HG02970 (cell line): Measurements from ENCODE around the gene SLC41A1.
A peak's percentile ranks its signal among the peaks of the same experiment; 100 is the strongest.

ENCODE experiments used
- ATAC-seq: cut with Tn5 transposase; IDR thresholded peaks from one replicate; pipeline ENCODE4 v1.9.1; 2021; ENCODE audit warnings: mild to moderate bottlenecking, moderate library complexity, moderate number of reproducible peaks; ENCODE audit not compliant: unreplicated experiment, low FRiP score

Gene SLC41A1

GRCh38 chr1:205763980-205764379 is 49.0 kb downstream of the SLC41A1 start:
- ATAC-seq = no peak

DNA sequence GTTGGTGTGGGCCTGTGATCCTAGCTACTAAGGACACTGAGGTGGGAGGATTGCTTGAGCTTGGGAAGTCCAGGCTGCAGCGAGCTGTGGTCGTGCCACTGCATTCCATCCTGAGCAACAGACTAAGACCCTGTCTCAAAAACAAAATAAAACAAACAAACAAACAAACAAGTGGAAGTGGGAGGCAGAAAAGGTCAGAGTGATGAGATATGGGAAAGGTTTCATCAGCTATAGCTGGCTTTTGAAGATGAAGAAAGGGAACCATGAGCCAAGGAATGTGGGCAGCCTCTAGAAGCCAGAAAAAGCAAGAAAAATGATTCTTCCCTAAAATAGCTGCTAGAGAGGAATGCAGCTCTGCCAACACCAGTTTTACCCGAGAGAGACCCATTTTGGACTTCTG is 52.4 kb downstream of the SLC41A1 start:
- no peak for ATAC-seq

- no peak for ATAC-seq
These were observed 56.4 kb downstream of the SLC41A1 start for GRCh38 chr1:205756552-205756951.

DNA sequence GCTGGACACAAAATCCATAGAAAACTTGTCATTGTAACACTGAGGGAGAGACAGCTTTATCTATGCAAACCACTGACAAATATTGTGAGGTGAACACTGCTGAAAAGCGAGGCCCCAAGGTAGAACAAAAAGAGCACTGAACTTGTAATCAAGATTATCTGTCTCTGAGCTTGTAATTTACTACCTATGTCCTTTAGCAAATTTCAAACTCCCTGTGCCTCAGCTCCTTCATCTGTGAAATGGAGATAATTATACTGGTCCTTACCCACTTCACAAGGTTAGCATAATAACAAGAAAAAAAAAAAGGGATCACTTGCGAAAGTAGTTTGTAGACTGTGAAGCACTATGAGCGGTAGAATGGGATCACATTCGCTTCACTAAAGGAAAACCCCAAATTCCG is 58.1 kb downstream of the SLC41A1 start:
- ATAC-seq = no peak

DNA sequence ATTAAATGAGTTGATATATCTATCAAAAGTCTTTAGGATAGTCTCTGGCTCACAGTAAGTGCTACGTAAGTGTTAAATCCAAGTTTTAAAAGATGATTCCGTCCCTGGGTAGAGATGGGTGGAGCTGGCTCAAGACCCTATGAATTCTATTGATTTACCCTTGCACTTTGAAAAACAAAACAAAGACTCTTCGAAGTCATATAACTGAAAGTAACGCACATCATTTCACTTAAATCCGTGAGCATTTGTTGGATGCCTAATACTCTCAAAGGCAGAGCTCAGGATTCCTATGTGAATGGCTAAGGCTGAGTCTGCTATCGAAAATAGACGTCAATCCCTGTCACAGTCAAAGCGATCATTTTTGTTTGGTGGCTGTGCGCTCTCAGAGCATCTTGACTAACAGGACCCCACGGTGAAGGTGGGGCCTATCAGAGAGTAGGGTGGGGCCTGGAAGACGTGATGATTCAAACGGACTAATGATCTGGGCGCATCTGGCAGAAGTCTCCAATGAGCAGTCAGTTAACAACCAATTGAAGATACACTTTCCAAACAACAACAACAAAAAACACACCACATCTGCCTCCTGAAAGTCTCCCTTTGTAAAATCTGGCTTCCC is 61.9 kb downstream of the SLC41A1 start:
- no peak for ATAC-seq

DNA sequence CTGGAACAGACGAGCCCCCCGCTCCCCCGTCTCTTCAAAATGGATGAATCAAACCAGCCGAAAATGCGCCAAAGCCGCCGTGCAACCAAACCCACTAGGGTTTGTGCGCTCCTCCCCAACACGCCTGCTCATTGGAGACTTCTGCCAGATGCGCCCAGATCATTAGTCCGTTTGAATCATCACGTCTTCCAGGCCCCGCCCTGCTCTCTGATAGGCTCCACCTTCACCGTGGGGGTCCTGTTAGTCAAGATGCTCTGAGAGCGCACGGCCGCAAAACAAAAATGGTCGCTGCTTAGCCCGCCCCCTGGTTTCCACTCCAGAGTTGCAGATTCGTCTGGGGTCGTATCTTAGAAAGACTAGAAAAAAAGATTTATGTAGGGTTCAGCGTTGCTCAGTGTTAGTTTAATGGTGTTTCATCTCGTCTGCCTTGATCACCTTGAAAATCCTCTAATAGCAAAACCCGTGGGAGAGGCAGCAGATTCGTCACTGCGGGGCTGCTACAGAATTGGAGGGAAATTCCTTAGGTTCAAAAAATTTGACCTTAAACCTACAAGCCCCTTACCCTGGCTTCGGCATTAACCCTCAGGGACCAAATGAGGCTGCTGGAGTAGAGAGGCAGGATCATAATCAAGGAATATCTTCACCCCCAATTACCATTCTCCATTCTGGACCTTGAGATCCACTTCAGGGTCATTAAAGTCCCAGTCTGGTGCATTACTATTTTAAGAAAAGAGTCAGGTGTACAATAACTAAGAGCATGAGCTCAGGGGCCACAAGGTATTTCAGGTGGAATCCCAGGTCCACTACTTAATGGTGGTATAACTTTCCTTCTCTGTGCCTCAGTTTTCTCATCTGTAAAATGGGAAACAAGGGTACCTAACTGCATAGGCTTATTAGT is 62.6 kb downstream of the SLC41A1 start, which contains the start of gene NUCKS1:
Gene NUCKS1 (minus strand): TSS at position 45 of the 898 bp plus-strand sequence. CDS start 209 bp downstream, outside the sequence.
- ATAC-seq = peak; percentile 62

DNA sequence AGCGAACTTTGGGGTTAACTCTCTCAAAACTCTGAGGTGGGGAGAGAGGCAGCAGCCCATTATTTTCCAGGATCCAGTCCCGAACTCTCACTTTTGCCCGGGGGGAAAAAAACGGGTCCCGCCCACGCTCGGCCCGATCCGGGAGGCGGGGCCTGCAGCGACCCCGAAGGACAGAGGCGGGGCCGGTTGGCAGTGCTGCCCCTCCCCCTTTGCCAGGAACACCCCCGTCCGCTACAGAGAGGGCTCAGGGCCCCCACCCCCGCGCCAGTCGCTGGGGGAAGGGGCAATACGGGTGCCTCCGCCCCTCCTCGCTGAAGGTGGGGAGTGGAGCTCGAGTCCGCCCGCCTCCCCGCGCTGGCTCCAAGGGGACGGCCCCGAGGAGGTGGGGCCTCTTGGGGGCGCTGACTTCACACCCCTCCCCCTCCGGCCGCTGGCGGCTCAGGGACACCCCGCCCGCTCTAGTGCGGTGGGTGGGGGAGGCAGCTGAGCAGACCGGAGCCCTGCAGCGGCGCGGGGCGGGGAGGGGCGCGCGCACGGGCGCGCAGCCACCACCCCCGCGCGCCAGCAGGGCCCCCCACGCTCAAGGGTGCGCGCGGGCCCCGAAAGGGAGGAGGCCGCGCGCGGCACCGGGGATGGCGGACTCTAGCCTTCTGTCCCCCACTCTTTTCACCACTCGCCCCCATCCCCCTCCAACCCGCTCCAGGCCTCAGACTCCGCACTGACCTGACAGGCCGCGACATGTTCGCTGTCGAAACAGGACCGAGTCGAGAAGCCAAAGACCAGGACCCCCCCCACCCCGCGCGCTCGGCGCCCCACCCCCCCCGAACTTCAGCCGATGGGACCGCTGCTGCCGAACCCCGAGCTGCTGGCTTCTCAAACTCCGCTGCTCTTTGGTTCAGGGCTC is 63.5 kb downstream of the SLC41A1 start:
- peak; percentile 73 for ATAC-seq

- peak; percentile 12 for ATAC-seq
These were observed 64.4 kb downstream of the SLC41A1 start for GRCh38 chr1:205748403-205749233.

DNA sequence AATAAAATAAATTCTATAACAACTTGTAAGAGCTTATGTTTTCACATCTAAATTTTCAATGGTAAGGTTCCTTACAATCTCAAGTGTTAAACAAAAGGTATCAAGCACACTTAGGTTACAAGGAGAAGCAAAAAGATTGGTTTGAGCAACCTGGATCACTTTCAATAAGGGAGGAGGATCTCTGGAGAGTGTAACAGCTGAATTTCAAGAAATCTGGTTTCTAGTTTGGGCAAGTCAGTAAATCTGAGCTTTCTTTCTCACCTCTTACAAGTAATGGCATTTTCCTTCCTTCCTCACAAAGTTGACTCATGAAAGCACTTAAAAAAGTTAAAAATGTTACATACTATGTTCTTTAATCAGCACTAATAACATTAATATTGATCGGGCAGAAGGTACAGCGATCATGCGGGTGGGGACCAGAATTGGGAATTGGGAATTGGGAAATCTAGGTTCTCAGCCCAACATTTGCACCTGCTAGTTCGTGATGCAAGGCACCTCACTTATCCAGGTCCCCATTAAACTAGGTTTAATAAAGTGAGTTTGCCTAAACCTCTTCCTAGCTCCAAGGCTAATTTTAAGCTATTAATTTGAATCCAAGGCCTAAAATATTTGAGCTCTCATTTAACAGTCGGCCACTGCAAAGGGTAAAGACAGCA is 66.1 kb downstream of the SLC41A1 start:
- ATAC-seq = no peak

GRCh38 chr1:205744403-205744802 is 68.6 kb downstream of the SLC41A1 start:
- no peak for ATAC-seq

- ATAC-seq = no peak
These were observed 69.0 kb downstream of the SLC41A1 start for GRCh38 chr1:205743977-205744376.

- ATAC-seq = no peak
These were observed 71.3 kb downstream of the SLC41A1 start for GRCh38 chr1:205741681-205742080.

DNA sequence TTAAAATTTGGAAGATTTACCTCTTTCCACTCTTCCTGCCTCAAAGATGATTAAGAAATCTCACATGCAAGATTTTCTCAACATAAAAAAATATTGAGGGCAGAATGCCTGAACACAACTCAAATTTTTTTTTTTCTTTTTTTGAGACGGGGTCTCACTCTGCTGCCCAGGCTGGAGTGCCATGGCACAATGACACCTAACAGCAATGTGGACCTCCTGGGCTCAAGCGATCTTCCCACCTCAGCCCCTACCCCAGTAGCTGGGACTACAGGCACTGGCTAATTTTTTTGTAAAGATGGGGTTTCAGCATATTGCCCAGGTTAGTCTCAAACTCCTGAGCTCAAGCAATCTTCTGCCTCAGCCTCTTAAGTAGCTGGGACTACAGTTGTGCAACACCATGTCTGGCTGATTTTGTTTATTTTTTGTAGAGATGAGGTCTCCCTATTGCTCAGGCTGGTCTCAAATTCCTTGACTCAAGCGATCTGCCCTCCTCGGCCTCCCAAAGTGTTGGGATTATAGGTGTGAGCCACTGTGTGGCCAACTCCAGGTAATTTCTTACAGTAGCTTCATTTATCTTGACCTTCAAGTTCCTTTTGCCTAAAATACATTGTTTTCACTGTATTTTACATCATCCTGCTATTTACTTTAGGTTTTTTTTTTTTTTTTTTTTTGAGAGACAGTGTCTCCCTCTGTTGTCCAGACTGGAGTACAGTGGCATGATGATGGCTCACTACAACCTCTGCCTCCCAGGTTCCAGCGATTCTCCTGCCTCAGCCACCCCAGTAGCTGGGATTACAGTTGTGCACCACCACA is 73.4 kb downstream of the SLC41A1 start:
- ATAC-seq = no peak
